Sigmoid colon (tissue), 7 donors: ENCODE data around the gene FIBCD1. TPM values are rescaled to one million over a fixed set of nuclear protein-coding genes. Genes with fewer than 3 reads are reported as not detected.

Experiments used
- DNase-seq: peaks from one replicate; pipeline ENCODE4 v3.0.0-alpha.2; 2019
- H3K27ac ChIP-seq, 4 donors: fragments of 200-600 bp; sonication (generic); one replicate each; pipeline ENCODE4 v1.5.1; 2016 to 2019; ENCODE audit warnings: mild to moderate bottlenecking in 1 of 4
- H3K27me3 ChIP-seq, 3 donors: fragments of 200-600 bp; sonication (generic); one replicate each; pipeline ENCODE4 v1.5.1; 2019; ENCODE audit warnings: mild to moderate bottlenecking in 1 of 3
- H3K36me3 ChIP-seq, 4 donors: fragments of 200-600 bp; sonication (generic); one replicate each; pipeline ENCODE4 v1.5.1; 2016 to 2019
- H3K4me1 ChIP-seq, 4 donors: fragments of 200-600 bp; sonication (generic); one replicate each; pipeline ENCODE4 v1.5.1; 2017 to 2019
- H3K4me3 ChIP-seq, 4 donors: fragments of 200-600 bp; sonication (generic); one replicate each; pipeline ENCODE4 v1.5.1; 2017 to 2019; ENCODE audit warnings: mild to moderate bottlenecking in 2 of 4, moderate library complexity in 1 of 4
- H3K9me3 ChIP-seq, 4 donors: fragments of 200-600 bp in 3 of 4; sonication (generic) in 3 of 4; one replicate each; pipeline versions ENCODE4 v1.5.1 to v1.6.1; 2013 to 2019
- EP300 ChIP-seq, 4 donors: sonication (generic); formaldehyde crosslinking; IDR thresholded peaks; one replicate each; pipeline ENCODE4 v1.6.1; 2017; ENCODE audit warnings: antibody characterized with exemption in 4 of 4
- POLR2A ChIP-seq, 2 donors: fragments of 450-650 bp; IDR thresholded peaks; one replicate each; pipeline ENCODE4 v1.6.1; 2016; ENCODE audit warnings: antibody characterized with exemption in 2 of 2, mild to moderate bottlenecking in 2 of 2, moderate library complexity in 2 of 2
- POLR2AphosphoS5 ChIP-seq, 4 donors: sonication (generic); formaldehyde crosslinking; IDR thresholded peaks; one replicate each; pipeline ENCODE4 v1.6.1; 2017; ENCODE audit warnings: antibody characterized with exemption in 4 of 4
- WGBS, 2 donors: extraction: QIAGEN DNeasy Blood & Tissue Kit; methylation state at CpG; one replicate each; pipeline ENCODE4 v1.1.7; 2013; 5-methylcytosine and 5-hydroxymethylcytosine counted together
- intact Hi-C: fragments of 100-400 bp; cut with DNase I; formaldehyde crosslinking; loops from one replicate; pipeline ENCODE4 v1.15.1; 2023
- polyA plus RNA-seq, 3 donors: library from polyadenylated mRNA; stranded (reverse); fragments of 200-250 nt; gene quantifications; one replicate each; pipeline ENCODE4 v1.2.3, GENCODE V29; 2013
- total RNA-seq, 4 donors: library from RNA; depleted of rRNA; stranded (reverse); fragments of >200 nt; gene quantifications; one replicate each; pipeline ENCODE4 v1.1.0, GENCODE V29; 2016
- TF ChIP-seq, protein P1 (sequence below), 4 experiments: fragments of 450-650 bp in 3 of 4; fragments of 200-600 bp in 1 of 4; IDR thresholded peaks; one replicate each; pipeline ENCODE4 v1.5.1; 2016 to 2019; ENCODE audit warnings: antibody characterized with exemption in 4 of 4, mild to moderate bottlenecking in 3 of 4, moderate library complexity in 2 of 4
- donor health status: healthy with polysubstance abuse.
- donor health status: Bipolar disorder and iron deficiency.
- donor health status: healthy.

The FIBCD1 gene
- total and polyA plus RNA-seq, 7 donors = 0.36 to 11.9 (median 10.6) TPM; not detected in 3

DNA sequence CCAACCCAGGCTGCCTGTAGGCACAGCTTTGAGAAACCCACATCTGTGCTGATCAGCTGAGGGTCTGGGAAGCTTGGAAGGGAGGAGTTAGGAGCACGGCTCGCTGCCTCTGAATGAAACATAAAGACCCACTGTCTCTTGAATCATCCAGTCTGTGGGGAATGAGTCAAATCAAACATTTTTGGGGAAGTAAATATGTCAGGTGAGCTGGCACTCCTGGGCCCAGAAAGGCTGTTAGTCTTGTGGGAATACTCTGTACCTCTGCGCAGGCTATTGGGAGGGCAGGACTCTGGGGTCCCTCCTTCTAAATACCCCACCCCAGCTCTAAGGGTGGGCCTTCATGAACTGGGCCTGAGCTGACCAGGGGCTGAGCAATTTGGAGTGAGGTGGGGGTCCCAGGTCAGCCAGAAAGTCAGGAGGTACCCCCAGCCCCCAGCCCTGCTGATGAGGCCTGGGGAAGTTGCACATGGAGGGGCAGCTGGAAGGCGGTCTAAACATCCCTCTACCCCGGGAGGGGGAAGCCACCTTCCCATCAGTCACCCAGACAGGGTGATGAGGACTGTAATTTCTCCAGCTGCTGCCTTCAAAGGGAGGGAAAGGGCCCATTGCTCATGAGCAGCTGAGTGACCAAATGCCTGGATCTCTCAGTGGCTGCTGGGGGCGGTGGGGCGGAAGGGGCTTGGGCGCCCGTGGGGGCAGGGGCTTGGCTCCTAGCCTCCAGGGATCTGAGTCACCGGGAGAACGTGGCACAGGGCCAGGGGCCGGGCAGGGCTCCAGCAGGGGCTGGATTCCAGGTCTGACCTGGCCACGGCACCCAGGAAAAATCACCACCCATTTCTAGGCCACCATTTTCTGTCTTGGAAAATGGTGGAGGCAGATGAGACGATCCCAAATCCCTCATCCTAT is 10.8 kb downstream of the FIBCD1 start:
- Histone ChIP-seq H3K27me3 (peaks cover 0 to 17% (median 7%) of the 10 kb centered on the region in 3 donors), H3K4me3 (no peak overlapping the region), H3K36me3 (no peaks in the 10 kb centered on the region), H3K27ac (no peak overlapping the region), H3K9me3 (no peaks in the 10 kb centered on the region), H3K4me1 (peaks cover 0 to 23% (median 15%) of the 10 kb centered on the region in 4 donors)
- 26 to 60% methylated on average over 14 of the region's 14 CpGs for WGBS, 2 donors
- no peak for DNase-seq
- intact Hi-C loops = no loop called here
- no peak for TF ChIP-seq POLR2A (IDR thresholded peaks at IDR 0.05)
- no peak for TF ChIP-seq EP300 (IDR thresholded peaks at IDR 0.05)
- TF ChIP-seq, protein P1, sequence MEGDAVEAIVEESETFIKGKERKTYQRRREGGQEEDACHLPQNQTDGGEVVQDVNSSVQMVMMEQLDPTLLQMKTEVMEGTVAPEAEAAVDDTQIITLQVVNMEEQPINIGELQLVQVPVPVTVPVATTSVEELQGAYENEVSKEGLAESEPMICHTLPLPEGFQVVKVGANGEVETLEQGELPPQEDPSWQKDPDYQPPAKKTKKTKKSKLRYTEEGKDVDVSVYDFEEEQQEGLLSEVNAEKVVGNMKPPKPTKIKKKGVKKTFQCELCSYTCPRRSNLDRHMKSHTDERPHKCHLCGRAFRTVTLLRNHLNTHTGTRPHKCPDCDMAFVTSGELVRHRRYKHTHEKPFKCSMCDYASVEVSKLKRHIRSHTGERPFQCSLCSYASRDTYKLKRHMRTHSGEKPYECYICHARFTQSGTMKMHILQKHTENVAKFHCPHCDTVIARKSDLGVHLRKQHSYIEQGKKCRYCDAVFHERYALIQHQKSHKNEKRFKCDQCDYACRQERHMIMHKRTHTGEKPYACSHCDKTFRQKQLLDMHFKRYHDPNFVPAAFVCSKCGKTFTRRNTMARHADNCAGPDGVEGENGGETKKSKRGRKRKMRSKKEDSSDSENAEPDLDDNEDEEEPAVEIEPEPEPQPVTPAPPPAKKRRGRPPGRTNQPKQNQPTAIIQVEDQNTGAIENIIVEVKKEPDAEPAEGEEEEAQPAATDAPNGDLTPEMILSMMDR (IDR thresholded peaks at IDR 0.05) = no peak
- TF ChIP-seq POLR2AphosphoS5 (IDR thresholded peaks at IDR 0.05) = no peak

DNA sequence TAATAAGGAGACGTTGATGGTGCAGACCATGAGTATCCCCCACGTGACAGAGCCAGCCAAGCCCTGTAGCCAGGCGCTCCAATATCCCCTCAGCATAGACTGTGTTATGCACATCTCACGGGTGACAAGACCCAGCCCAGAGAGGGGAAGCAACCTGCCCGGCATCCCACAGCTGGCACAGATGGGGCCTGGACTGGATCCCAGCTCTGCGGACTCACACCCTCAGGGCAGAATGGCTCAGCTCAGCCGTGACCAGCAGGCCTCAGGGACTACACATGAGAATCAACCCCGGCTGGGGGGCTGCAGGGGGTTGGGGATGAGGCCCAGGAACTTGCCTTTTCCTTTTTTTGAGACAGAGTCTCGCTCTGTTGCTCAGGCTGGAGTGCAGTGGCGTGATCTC is 11.7 kb downstream of the FIBCD1 start:
- Histone ChIP-seq H3K4me1 (peaks cover 0 to 14% (median 6%) of the 10 kb centered on the region in 4 donors), H3K9me3 (no peaks in the 10 kb centered on the region), H3K36me3 (no peaks in the 10 kb centered on the region), H3K27ac (no peak overlapping the region), H3K27me3 (peaks cover 0 to 15% (median 7%) of the 10 kb centered on the region in 3 donors), H3K4me3 (no peak overlapping the region)
- intact Hi-C loops = no loop called here
- 89 to 95% methylated on average over 10 of the region's 10 CpGs for WGBS, 2 donors
- no peak for DNase-seq
- TF ChIP-seq POLR2AphosphoS5 (IDR thresholded peaks at IDR 0.05) = no peak
- TF ChIP-seq EP300 (IDR thresholded peaks at IDR 0.05) = no peak
- TF ChIP-seq, protein P1 (IDR thresholded peaks at IDR 0.05) = no peak
- no peak for TF ChIP-seq POLR2A (IDR thresholded peaks at IDR 0.05)

DNA sequence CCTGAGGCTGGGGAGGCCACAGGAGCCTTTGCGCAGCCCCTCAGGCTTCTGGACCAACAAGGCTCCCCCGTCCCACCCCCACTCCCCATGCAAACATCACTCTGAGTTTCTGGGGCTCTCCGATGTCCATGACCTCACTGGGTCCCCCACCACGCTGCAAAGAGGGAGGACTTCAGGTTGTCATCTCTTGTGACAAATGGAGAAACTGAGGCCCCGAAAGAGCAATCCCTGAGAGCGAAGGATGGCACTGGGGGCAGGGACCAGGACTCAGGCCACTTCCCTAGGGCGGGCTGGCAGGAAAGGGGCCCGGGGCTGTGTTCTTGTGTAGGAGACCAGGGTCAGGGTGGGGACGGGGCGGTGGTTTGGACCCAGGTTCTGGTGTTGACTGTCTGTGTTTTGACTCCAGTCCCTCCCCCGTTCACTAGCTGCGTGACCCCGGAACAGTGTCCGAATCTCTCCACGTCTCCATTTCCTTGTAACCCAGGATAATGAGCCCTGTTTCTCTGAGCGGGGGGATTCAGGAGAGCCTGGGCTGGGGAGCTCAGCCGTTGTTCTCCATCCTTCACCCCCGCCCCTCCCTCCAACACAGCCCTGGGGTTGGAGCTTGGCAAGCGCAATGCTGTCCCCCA is 13.9 kb downstream of the FIBCD1 start:
- H3K27ac ChIP-seq = no peak overlapping the region
- DNase-seq = no peak
- H3K4me1 ChIP-seq = peaks cover 0 to 10% (median 5%) of the 10 kb centered on the region in 4 donors
- TF ChIP-seq POLR2A (IDR thresholded peaks at IDR 0.05) (no peak), EP300 (IDR thresholded peaks at IDR 0.05) (no peak), POLR2AphosphoS5 (IDR thresholded peaks at IDR 0.05) (no peak)
- TF ChIP-seq, protein P1 (IDR thresholded peaks at IDR 0.05) = no peak
- intact Hi-C loops = no loop called here
- no peak overlapping the region for H3K4me3 ChIP-seq
- no peaks in the 10 kb centered on the region for H3K36me3 ChIP-seq
- no peaks in the 10 kb centered on the region for H3K9me3 ChIP-seq
- peaks cover 0 to 15% (median 7%) of the 10 kb centered on the region in 3 donors for H3K27me3 ChIP-seq
- 84 to 89% methylated on average over 19 of the region's 19 CpGs for WGBS, 2 donors

DNA sequence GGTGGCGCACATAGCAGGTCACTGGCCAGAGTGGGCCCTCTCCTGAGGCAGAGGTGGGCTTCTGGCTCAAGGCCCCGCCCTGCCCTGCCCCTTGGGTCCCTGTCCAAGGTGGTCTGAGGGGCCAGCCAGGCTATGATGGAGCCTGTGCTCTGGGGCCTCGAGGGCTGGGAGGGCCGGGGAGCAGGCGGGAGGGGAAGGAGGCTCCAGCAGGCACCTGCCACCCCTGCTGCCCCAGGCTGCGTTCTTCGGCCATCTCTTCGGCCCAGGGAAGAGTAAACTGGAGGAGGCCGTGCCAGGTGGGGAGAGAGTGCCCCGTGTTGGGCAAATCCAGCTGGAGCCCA is 14.6 kb downstream of the FIBCD1 start:
- intact Hi-C loops = no loop called here
- Histone ChIP-seq H3K4me1 (peaks cover 0 to 10% (median 5%) of the 10 kb centered on the region in 4 donors), H3K27me3 (peaks cover 0 to 15% (median 7%) of the 10 kb centered on the region in 3 donors)

More for the DNA sequence above, 14.6 kb downstream of the FIBCD1 start:
- TF ChIP-seq POLR2AphosphoS5 (IDR thresholded peaks at IDR 0.05) (no peak), EP300 (IDR thresholded peaks at IDR 0.05) (no peak), POLR2A (IDR thresholded peaks at IDR 0.05) (no peak)
- TF ChIP-seq, protein P1 (IDR thresholded peaks at IDR 0.05) = no peak
- Histone ChIP-seq H3K27ac (no peak overlapping the region), H3K4me3 (no peak overlapping the region), H3K36me3 (no peaks in the 10 kb centered on the region), H3K9me3 (no peaks in the 10 kb centered on the region)
- 76 to 89% methylated on average over 10 of the region's 10 CpGs for WGBS, 2 donors
- no peak for DNase-seq
